ENCODE data around the gene DCAF16. TPM values are rescaled to one million over a fixed set of nuclear protein-coding genes. Genes with fewer than 3 reads are reported as not detected.

The DCAF16 gene
- total RNA-seq, 1 donor from 2014 or later = 75.8 TPM

- Histone ChIP-seq H4K20me1 (ENCODE audit: low read depth) (peaks cover 8% of the 10 kb centered on the region), H3K9me3 (ENCODE audit: low read depth) (no peaks in the 10 kb centered on the region), H3K4me3 (no peak overlapping the region), H2AFZ (replicated peaks) (no peak overlapping the region), H3K27me3 (no peaks in the 10 kb centered on the region), H3K4me2 (no peak overlapping the region), H3K79me2 (ENCODE audit: low read depth) (peaks cover 98% of the 10 kb centered on the region), H3K36me3 (peaks cover 61% of the 10 kb centered on the region), H3K27ac (no peak overlapping the region), H3K4me1 (no peaks in the 10 kb centered on the region), H3F3A (ENCODE audit: low read depth) (no peaks in the 10 kb centered on the region), H3K9ac (no peak overlapping the region)
- H3K27ac Mint-ChIP-seq = no peak overlapping the region
- H3K4me3 Mint-ChIP-seq = no peak overlapping the region
- peaks cover 37% of the 10 kb centered on the region for H3K36me3 Mint-ChIP-seq
- no peaks in the 10 kb centered on the region for H3K4me1 Mint-ChIP-seq
- no peaks in the 10 kb centered on the region for H3K9me3 Mint-ChIP-seq
- no peaks in the 10 kb centered on the region for H3K27me3 Mint-ChIP-seq (ENCODE audit: insufficient read depth, low read depth)
- no peak for DNase-seq (ENCODE audit: low spot score)
- no peak for TF ChIP-seq EZH2 (IDR thresholded peaks at IDR 0.05)
- TF ChIP-seq, protein P1, sequence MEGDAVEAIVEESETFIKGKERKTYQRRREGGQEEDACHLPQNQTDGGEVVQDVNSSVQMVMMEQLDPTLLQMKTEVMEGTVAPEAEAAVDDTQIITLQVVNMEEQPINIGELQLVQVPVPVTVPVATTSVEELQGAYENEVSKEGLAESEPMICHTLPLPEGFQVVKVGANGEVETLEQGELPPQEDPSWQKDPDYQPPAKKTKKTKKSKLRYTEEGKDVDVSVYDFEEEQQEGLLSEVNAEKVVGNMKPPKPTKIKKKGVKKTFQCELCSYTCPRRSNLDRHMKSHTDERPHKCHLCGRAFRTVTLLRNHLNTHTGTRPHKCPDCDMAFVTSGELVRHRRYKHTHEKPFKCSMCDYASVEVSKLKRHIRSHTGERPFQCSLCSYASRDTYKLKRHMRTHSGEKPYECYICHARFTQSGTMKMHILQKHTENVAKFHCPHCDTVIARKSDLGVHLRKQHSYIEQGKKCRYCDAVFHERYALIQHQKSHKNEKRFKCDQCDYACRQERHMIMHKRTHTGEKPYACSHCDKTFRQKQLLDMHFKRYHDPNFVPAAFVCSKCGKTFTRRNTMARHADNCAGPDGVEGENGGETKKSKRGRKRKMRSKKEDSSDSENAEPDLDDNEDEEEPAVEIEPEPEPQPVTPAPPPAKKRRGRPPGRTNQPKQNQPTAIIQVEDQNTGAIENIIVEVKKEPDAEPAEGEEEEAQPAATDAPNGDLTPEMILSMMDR (IDR thresholded peaks at IDR 0.05) = no peak
- TF ChIP-seq EZH2phosphoT487 (IDR thresholded peaks at IDR 0.05) = no peak
Observed at GRCh38 chr4:17823871-17824669, 13.5 kb upstream of the DCAF16 start.

DNA sequence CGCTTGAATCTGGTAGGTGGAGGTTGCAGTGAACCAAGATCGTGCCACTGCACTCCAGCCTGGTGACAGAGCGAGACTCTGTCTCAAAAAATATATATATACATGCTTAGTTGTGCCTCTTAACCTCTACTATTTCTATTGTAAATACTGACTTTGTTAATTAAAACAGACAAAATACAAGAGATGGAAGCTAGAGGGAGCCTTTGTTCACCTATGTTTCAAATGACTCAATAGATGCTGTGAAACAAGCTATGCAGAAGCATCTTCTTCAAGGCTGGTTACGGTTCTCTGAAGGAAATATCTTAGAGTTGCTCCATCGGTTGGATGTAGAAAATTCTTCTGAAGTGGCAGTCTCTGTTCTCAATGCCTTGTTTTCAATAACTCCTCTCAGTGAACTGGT lies 6.5 kb upstream of the DCAF16 start:
- H3K36me3 Mint-ChIP-seq = peaks cover 32% of the 10 kb centered on the region
- no peak overlapping the region for H3K4me3 Mint-ChIP-seq
- Histone ChIP-seq H3K4me3 (no peak overlapping the region), H3K9ac (no peak overlapping the region), H3K4me2 (no peak overlapping the region), H2AFZ (replicated peaks) (no peak overlapping the region), H3K36me3 (peaks cover 34% of the 10 kb centered on the region), H3F3A (ENCODE audit: low read depth) (no peaks in the 10 kb centered on the region), H3K79me2 (ENCODE audit: low read depth) (peaks cover 99% of the 10 kb centered on the region), H3K27ac (no peak overlapping the region), H3K27me3 (no peaks in the 10 kb centered on the region), H3K4me1 (peaks cover 14% of the 10 kb centered on the region), H4K20me1 (ENCODE audit: low read depth) (peaks cover 35% of the 10 kb centered on the region), H3K9me3 (ENCODE audit: low read depth) (no peaks in the 10 kb centered on the region)
- no peak overlapping the region for H3K27ac Mint-ChIP-seq
- peak; percentile 45 for DNase-seq (ENCODE audit: low spot score)
- no peaks in the 10 kb centered on the region for H3K27me3 Mint-ChIP-seq (ENCODE audit: insufficient read depth, low read depth)
- H3K4me1 Mint-ChIP-seq = peaks cover 17% of the 10 kb centered on the region
- H3K9me3 Mint-ChIP-seq = no peaks in the 10 kb centered on the region
- TF ChIP-seq EZH2phosphoT487 (IDR thresholded peaks at IDR 0.05) (no peak), EZH2 (IDR thresholded peaks at IDR 0.05) (no peak)
- TF ChIP-seq, protein P1 (IDR thresholded peaks at IDR 0.05) = peak; percentile 54

GRCh38 chr4:17816142-17816541 lies 5.6 kb upstream of the DCAF16 start:
- H3K79me2 ChIP-seq (ENCODE audit: low read depth) = peaks cover 100% of the 10 kb centered on the region
- H3K27ac Mint-ChIP-seq = no peak overlapping the region
- H2AFZ ChIP-seq (replicated peaks) = no peak overlapping the region

More at GRCh38 chr4:17816142-17816541, 5.6 kb upstream of the DCAF16 start:
- Mint-ChIP-seq H3K9me3 (no peaks in the 10 kb centered on the region), H3K27me3 (ENCODE audit: insufficient read depth, low read depth) (no peaks in the 10 kb centered on the region), H3K4me3 (no peak overlapping the region), H3K4me1 (peaks cover 18% of the 10 kb centered on the region), H3K36me3 (peaks cover 31% of the 10 kb centered on the region)
- H3K27ac ChIP-seq = no peak overlapping the region
- TF ChIP-seq, protein P1 (IDR thresholded peaks at IDR 0.05) = no peak
- H3K9ac ChIP-seq = no peak overlapping the region
- no peaks in the 10 kb centered on the region for H3K27me3 ChIP-seq
- H4K20me1 ChIP-seq (ENCODE audit: low read depth) = peaks cover 35% of the 10 kb centered on the region
- H3K4me3 ChIP-seq = no peak overlapping the region
- peaks cover 34% of the 10 kb centered on the region for H3K36me3 ChIP-seq
- peaks cover 14% of the 10 kb centered on the region for H3K4me1 ChIP-seq
- H3K9me3 ChIP-seq (ENCODE audit: low read depth) = no peaks in the 10 kb centered on the region
- DNase-seq (ENCODE audit: low spot score) = no peak
- H3K4me2 ChIP-seq = no peak overlapping the region
- no peaks in the 10 kb centered on the region for H3F3A ChIP-seq (ENCODE audit: low read depth)

Data from neural progenitor cell (in vitro differentiated cells).